Activated CD8-positive, alpha-beta T cell treated with anti-CD3 and anti-CD28 coated beads, Interleukin-2, amount 10 ng/mL, durations not matched to agents 7 days and 5 days (primary cell): ENCODE measurements around the gene GNLY. TPM values are rescaled to one million over a fixed set of nuclear protein-coding genes. Genes with fewer than 3 reads are reported as not detected.

Experiments
- ATAC-seq: fragments of 150-1000 bp; cut with Tn5 transposase; one replicate; pipeline ENCODE4 v1.10.0; 2021; ENCODE audit warnings: moderate library complexity
- CTCF ChIA-PET: fragments of 350-600 bp; sonication (Branson Sonifier 250); formaldehyde crosslinking; loops from one replicate; lab custom pipeline; 2021; ENCODE audit warnings: antibody characterized with exemption; lab: Charles Lee
- POLR2A ChIA-PET: fragments of 350-600 bp; sonication (Branson Sonifier 250); formaldehyde crosslinking; loops from one replicate; lab custom pipeline; 2021; ENCODE audit warnings: antibody characterized with exemption; lab: Charles Lee
- DNase-seq: peaks from one replicate; pipeline ENCODE4 v3.0.0-alpha.2; 2020
- H3K27ac Mint-ChIP-seq: one replicate; pipeline ENCODE4 v1.8.0; 2021; ENCODE audit warnings: mild to moderate bottlenecking, mixed read lengths
- H3K27me3 Mint-ChIP-seq: one replicate; pipeline ENCODE4 v1.8.0; 2021; ENCODE audit warnings: low read depth, mixed read lengths
- H3K36me3 Mint-ChIP-seq: one replicate; pipeline ENCODE4 v1.8.0; 2021; ENCODE audit warnings: low read depth, mixed read lengths
- H3K4me1 Mint-ChIP-seq: one replicate; pipeline ENCODE4 v1.8.0; 2021; ENCODE audit warnings: low read depth, mixed read lengths
- H3K4me3 Mint-ChIP-seq: one replicate; pipeline ENCODE4 v1.8.0; 2021; ENCODE audit warnings: mild to moderate bottlenecking, mixed read lengths
- H3K9me3 Mint-ChIP-seq: one replicate; pipeline ENCODE4 v1.8.0; 2022; ENCODE audit warnings: mixed read lengths; ENCODE audit not compliant: insufficient read depth
- total RNA-seq, 2 experiments: library from RNA; stranded (reverse); gene quantifications; one replicate each; pipeline ENCODE4 v1.2.3, GENCODE V29; 2021

The GNLY gene
- total RNA-seq, 2 experiments from 2014 or later, result 136 to 143 TPM

DNA sequence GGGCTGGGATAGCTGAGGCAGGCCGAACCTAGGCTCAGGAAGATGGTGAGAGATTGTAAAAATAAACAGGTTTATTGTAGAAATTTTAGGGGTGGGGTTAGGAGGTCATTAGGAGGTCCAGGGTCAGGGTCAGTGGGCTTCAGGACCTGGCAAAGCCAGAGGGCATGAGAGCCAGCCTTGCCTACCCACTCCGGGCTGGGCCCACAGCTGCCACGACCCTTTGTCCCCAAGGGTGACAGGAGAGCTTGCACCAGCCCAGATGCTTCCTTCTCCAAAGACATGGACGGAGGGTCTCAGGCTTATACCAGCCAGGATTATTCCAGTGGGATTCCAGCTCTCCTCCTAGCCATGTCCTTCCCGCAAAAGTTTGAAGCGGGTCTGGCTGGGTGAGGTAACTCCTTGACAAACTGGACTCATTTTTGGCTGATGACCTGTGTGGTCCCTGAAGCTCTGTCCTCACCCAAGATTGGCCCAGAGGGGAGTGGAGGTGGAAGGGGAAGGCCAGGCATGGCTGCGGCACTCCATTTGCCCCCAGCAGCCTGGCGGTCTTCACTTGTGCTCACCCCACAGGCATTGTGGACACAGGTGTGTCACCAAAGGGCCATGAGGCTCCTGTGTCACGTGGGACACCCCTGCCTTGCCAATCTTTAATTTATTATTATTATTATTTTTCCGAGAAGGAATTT lies 35.8 kb downstream of the GNLY start:
- ChIA-PET CTCF (interaction anchor here (0.7 to 2.5 kb wide), 19 partner anchors 8 to 1076 kb away, joined by 3 to 97 read pairs (median 8); no protein-coding TSS in a partner anchor), POLR2A (no interaction called here)
- H3K27ac Mint-ChIP-seq, result no peak overlapping the region
- H3K27me3 Mint-ChIP-seq, result peaks cover 24% of the 10 kb centered on the region
- no peaks in the 10 kb centered on the region for H3K9me3 Mint-ChIP-seq
- H3K4me1 Mint-ChIP-seq, result peaks cover 9% of the 10 kb centered on the region
- ATAC-seq (no peak), DNase-seq (no peak)
- H3K4me3 Mint-ChIP-seq, result no peak overlapping the region
- no peaks in the 10 kb centered on the region for H3K36me3 Mint-ChIP-seq

DNA sequence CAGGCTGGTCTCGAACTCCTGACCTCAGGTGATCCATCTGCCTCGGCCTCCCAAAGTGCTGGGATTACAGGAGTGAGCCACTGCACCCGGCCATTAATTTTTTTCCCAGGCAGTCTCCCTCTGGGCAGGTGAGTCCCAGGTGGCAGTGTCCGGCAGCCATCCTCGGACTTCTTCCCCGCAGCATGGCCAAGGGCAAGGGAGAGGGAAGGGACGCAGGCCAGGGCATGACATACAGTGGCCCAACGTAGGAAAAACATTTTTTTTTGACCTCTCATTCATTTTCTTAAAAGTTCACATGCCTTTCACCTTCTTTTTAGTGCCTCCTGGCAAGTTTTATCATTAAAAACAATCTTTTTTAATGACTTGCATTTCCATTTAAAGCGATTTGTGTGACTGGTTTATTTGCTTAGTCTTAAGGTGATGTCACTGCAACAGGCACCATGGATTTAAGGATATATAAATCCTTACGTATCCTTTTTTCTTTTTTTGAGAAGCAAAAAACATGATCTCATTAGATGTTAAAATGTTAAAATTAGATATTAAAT lies 36.6 kb downstream of the GNLY start:
- no peak for ATAC-seq
- no peak for DNase-seq
- ChIA-PET CTCF (interaction anchor here (1.1 to 2.5 kb wide), 4 partner anchors 14 to 84 kb away, joined by 4 to 97 read pairs (median 22); no protein-coding TSS in a partner anchor), POLR2A (no interaction called here)
- no peaks in the 10 kb centered on the region for H3K36me3 Mint-ChIP-seq
- H3K4me1 Mint-ChIP-seq, result peaks cover 9% of the 10 kb centered on the region
- H3K9me3 Mint-ChIP-seq, result no peaks in the 10 kb centered on the region
- H3K27ac Mint-ChIP-seq, result no peak overlapping the region
- no peak overlapping the region for H3K4me3 Mint-ChIP-seq
- H3K27me3 Mint-ChIP-seq, result peaks cover 22% of the 10 kb centered on the region

DNA sequence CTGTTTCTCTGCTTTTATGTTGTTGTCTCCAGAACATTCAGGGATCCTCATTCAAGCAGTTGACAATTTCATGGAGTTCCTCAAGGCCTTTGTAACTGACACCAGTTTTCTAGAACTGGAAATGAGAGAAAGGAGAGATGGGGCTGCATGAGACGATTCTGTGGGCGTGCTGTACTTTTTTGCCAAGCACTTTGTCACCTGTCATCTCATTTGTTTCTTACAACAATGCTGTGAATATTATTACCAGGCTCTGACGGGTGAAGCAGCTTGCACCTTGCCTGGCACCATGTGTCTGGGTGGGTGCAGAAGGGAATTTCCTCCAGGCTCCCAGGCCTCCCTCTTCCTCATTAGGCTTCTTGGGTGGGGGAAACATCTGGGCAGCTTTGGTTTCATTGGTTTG lies 37.4 kb downstream of the GNLY start:
- DNase-seq (no peak), ATAC-seq (no peak)
- Mint-ChIP-seq H3K9me3 (no peaks in the 10 kb centered on the region), H3K4me3 (no peak overlapping the region), H3K4me1 (peaks cover 9% of the 10 kb centered on the region), H3K27ac (no peak overlapping the region), H3K27me3 (peaks cover 28% of the 10 kb centered on the region), H3K36me3 (no peaks in the 10 kb centered on the region)
- CTCF ChIA-PET, result interaction anchor here (1.1 kb wide), 1 partner anchor 82 kb away, joined by 3 read pairs; no protein-coding TSS in a partner anchor
- POLR2A ChIA-PET, result no interaction called here

DNA sequence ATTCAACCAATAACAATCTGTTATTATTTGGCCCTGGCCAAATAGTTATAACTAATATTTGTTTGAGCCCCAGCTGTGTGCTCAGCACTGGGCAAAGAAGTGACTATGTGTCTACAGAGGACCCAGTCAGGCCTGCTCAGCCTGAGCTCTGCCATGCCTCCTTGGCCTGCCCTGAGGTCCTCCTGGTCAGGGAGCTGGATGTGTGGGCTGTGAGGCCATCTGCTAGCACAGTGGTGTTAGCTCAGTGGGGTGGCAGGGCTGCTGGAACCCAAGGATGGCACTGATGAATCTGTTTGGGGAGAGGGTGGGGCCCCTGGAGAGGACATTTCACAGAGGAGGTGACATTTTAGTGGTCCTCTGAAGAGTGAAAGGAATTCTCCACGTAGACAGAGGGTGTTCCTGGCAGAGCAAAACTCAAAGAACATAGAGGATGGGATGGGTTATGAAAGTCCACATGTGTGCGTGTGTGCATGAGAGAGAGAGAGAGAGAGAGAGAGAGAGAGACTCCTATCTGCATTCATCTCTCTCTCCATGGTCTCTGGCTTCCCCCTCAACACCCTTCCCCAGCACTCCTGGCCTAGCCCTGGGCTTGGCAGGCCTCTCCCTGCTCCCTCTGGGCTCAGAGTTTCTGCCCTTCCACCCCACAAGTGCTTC lies 38.4 kb downstream of the GNLY start:
- Mint-ChIP-seq H3K4me1 (peaks cover 9% of the 10 kb centered on the region), H3K9me3 (no peaks in the 10 kb centered on the region), H3K27ac (peak overlapping the region; percentile 39), H3K36me3 (no peaks in the 10 kb centered on the region), H3K4me3 (no peak overlapping the region), H3K27me3 (peaks cover 32% of the 10 kb centered on the region)
- DNase-seq, result no peak
- CTCF ChIA-PET, result interaction anchor here (1.1 to 1.6 kb wide), 3 partner anchors 17 to 82 kb away, joined by 3 to 5 read pairs (median 4); no protein-coding TSS in a partner anchor
- POLR2A ChIA-PET, result no interaction called here
- no peak for ATAC-seq

DNA sequence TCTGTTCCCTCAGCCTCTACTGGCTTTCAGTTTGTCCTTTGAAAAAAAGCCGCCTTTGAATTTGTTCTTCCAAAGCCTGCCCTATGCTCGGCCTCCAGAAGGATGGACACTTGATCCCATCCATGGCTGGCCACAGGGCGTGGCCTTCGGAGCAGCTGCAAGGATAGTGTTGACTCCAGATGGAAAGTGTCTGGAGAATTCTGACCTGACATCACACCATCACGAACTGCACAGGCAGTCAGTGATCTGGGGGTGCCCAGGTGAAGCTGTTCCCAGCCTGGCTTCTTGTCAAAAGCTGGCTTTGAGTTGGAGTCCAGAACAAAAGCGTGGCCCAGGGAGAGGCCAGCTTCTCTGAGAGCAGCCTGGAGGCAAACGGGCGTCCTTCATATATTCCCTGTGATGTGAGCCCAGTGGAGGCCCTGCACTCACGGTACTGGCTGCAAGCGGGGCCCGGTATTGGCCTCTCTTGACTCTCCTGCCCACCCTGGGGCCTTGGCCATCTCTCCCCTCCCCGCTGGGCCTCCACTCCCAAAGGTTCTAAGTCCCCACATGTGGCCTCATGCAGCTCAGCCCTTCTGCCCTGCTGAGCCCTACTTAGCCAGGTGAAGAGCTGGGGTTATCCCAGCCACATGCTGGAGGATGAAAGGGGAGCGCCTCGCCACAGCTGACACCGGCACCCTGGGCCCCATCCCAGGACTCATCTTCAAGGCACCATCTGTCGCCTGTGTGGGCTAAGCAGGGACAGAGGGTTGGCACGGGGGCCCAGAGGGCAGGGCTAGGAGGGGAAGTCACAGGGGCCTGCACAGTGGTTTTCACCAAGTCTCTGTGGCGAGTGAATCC lies 39.2 kb downstream of the GNLY start:
- H3K27me3 Mint-ChIP-seq, result peaks cover 27% of the 10 kb centered on the region
- H3K9me3 Mint-ChIP-seq, result no peaks in the 10 kb centered on the region
- CTCF ChIA-PET, result interaction anchor here (1.6 kb wide), 2 partner anchors 17 to 81 kb away, joined by 4 to 5 read pairs; no protein-coding TSS in a partner anchor
- H3K27ac Mint-ChIP-seq, result no peak overlapping the region
- no peak for DNase-seq
- H3K36me3 Mint-ChIP-seq, result no peaks in the 10 kb centered on the region
- no peak overlapping the region for H3K4me3 Mint-ChIP-seq
- POLR2A ChIA-PET, result no interaction called here
- no peak for ATAC-seq
- peaks cover 9% of the 10 kb centered on the region for H3K4me1 Mint-ChIP-seq

DNA sequence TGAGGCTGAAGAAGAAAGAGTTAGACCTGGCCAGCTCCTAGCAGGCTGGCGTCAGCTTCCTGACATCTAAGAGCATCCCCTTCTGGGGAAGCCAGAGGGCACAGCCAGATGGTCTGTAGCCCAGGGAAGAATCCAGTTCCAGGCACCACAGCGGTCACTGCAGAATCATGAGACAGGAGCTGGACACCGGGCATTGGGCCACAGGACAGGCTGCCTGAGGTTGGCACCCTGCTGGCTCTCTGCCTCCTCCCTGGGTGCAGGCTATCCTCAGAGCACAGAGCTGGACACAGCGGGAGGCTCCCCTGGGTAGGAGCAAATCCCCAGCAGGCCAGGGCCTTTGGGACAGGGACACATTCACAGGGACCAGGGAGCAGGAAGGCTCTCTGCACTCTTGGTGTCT lies 39.9 kb downstream of the GNLY start:
- Mint-ChIP-seq H3K36me3 (no peaks in the 10 kb centered on the region), H3K27me3 (peaks cover 31% of the 10 kb centered on the region), H3K4me1 (peaks cover 8% of the 10 kb centered on the region), H3K27ac (no peak overlapping the region), H3K9me3 (no peaks in the 10 kb centered on the region), H3K4me3 (no peak overlapping the region)
- CTCF ChIA-PET, result interaction anchor here (1.6 to 1.8 kb wide), 4 partner anchors 9 to 80 kb away, joined by 4 to 5 read pairs (median 4); no protein-coding TSS in a partner anchor
- POLR2A ChIA-PET, result no interaction called here
- no peak for DNase-seq
- ATAC-seq, result no peak

DNA sequence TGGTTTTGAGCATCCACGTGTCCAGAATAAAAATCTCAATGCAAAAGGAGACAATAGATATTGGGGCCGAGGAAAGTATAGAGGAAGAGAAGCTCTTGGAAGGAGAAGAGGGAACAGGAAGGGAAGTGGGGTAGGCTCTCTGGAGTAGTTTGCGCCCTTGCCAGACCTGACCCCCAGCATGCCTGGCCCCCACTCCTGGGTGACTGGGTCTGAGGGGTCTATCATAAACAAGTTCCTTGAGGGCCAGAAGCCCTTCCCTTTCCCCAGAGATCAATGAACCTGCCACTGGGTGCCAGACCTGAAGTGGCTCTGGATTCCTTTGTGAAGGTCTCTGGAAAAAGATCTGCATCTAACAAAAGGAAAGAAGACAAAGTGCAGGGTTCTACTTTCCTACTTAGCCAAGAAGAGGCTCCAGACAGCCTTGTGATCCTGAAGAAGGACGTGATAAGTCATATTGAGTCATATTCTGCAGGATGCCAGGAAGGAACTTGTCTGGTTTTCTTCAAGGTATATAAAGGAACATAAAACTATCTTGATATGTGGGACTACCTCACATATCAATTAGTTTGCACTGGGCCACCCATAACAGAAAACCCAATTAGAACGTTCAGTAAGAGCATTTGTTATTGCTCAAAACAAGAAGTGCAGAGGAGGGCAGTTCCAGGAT lies 40.9 kb downstream of the GNLY start:
- H3K27me3 Mint-ChIP-seq, result peaks cover 30% of the 10 kb centered on the region
- H3K27ac Mint-ChIP-seq, result no peak overlapping the region
- no peak for DNase-seq
- CTCF ChIA-PET, result interaction anchor here (1.2 to 1.8 kb wide), 3 partner anchors 10 to 79 kb away, joined by 3 to 5 read pairs (median 4); no protein-coding TSS in a partner anchor
- H3K4me3 Mint-ChIP-seq, result no peak overlapping the region
- H3K9me3 Mint-ChIP-seq, result no peaks in the 10 kb centered on the region
- no peaks in the 10 kb centered on the region for H3K4me1 Mint-ChIP-seq
- ATAC-seq, result no peak
- POLR2A ChIA-PET, result no interaction called here
- no peaks in the 10 kb centered on the region for H3K36me3 Mint-ChIP-seq

DNA sequence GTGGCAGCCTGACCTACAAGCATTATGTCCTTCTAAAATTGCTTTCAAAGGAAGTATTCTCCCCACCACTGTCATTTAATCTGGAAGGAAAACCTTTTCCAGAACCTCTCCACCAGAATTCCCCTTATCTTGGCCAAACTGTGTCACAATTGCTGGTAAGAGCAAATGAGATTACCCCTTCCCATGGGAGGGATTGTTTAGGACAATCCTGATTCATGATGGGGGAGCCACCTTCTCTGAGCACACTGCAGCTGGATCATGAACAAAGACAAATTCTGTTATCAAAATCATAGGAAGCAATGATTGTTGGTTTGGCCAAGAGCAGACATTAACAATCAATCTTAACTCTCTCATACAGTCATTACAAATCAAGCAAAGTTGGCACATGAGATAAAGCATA lies 41.5 kb downstream of the GNLY start:
- Mint-ChIP-seq H3K9me3 (no peaks in the 10 kb centered on the region), H3K27ac (no peak overlapping the region), H3K4me1 (no peaks in the 10 kb centered on the region), H3K4me3 (no peak overlapping the region), H3K36me3 (no peaks in the 10 kb centered on the region), H3K27me3 (peaks cover 32% of the 10 kb centered on the region)
- ATAC-seq (no peak), DNase-seq (no peak)
- POLR2A ChIA-PET, result no interaction called here
- CTCF ChIA-PET, result interaction anchor here (1.2 to 1.8 kb wide), 4 partner anchors 11 to 79 kb away, joined by 3 to 5 read pairs (median 4); no protein-coding TSS in a partner anchor

DNA sequence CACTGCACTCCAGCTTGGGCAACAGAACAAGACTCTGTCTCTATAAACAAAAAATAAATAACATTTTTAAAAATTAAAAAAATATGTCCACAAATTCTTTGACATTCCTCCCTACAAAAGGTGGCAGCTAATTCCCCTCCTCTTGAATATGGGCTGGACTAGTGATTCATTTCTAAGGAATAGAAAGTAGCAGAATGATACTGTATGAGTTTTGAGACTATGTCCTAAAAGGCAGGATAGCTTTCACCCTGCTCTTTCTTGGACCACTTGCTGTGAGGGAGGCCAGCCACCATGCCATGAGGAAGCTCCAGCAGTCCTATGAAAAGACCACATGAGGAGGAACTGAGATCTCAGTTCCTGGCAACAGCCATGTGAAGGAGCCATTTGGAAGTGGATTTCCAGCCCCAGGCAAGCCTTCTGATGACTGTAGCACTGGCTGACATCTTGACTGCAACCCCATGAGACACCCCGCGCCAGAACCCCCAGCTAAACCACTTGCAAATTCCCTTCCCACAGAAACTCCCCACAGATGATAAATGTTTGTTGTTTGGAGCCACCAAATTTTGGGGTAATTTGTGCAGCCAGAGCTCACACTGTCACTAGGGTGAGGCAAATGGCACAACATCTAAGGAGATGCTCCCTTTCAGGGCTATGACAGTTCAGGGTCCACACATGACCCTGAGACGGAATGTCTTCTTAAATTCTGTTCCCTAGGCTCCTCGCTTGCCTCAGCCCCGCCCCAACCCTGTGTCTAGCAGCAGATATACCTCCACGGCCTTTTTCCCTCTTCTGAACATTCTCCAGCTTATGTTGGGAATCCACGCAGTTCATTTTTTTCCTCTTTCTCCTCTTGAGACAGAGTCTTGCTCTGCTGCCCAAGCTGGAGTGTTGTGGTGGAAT lies 42.5 kb downstream of the GNLY start:
- Mint-ChIP-seq H3K27me3 (peaks cover 40% of the 10 kb centered on the region), H3K4me3 (no peak overlapping the region), H3K36me3 (no peaks in the 10 kb centered on the region), H3K27ac (no peak overlapping the region), H3K9me3 (no peaks in the 10 kb centered on the region), H3K4me1 (no peaks in the 10 kb centered on the region)
- POLR2A ChIA-PET, result no interaction called here
- ATAC-seq (no peak), DNase-seq (no peak)
- CTCF ChIA-PET, result interaction anchor here (0.7 to 1.4 kb wide), 3 partner anchors 13 to 108 kb away, joined by 3 to 5 read pairs (median 4); no protein-coding TSS in a partner anchor

DNA sequence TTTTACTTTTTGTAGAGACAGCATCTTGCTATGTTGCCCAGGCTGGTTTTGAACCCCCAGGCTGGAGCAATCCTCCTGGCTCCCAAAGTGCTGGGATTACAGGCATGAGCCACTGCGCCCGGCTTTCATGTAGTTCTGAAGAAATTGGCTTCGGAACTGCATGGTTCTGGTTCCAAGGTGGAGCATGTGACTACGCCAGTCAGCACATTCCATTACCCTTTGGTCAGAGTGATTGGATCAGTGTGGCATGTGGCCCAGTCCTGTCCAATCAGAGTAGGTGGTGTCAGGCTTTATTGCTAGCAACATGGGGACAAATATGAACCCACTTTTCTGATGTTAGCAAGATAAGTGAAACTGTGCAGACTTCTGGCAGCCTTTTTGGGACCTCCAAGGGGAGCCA lies 43.3 kb downstream of the GNLY start:
- peaks cover 47% of the 10 kb centered on the region for H3K27me3 Mint-ChIP-seq
- H3K9me3 Mint-ChIP-seq, result no peaks in the 10 kb centered on the region
- DNase-seq (no peak), ATAC-seq (no peak)
- ChIA-PET POLR2A (no interaction called here), CTCF (interaction anchor here (2.0 kb wide), 1 partner anchor 8 kb away, joined by 8 read pairs; no protein-coding TSS in a partner anchor)
- no peak overlapping the region for H3K27ac Mint-ChIP-seq
- no peak overlapping the region for H3K4me3 Mint-ChIP-seq
- H3K36me3 Mint-ChIP-seq, result no peaks in the 10 kb centered on the region
- H3K4me1 Mint-ChIP-seq, result no peaks in the 10 kb centered on the region
